K562 (cell line): ENCODE measurements around the gene HEXIM1. TPM values are rescaled to one million over a fixed set of nuclear protein-coding genes. Genes with fewer than 3 reads are reported as not detected.
A peak's percentile ranks its signal among the peaks of the same experiment; 100 is the strongest.

Experiments
- DDX20 ChIP-seq: fragments of 450-650 bp; IDR thresholded peaks from 2 replicates; pipeline ENCODE4 v1.6.1; 2016; ENCODE audit warnings: missing genetic modification characterization, low read depth, mild to moderate bottlenecking, missing compliant biosample characterization, moderate library complexity
- DIDO1 ChIP-seq: fragments of 450-650 bp; IDR thresholded peaks from 2 replicates; pipeline ENCODE4 v1.6.1; 2016; ENCODE audit warnings: low read depth, missing biosample characterization, missing genetic modification characterization
- EGR1 ChIP-seq: fragments of 450-650 bp; conservative IDR thresholded peaks from 2 replicates; pipeline ENCODE4 v1.6.1; 2017; ENCODE audit warnings: mild to moderate bottlenecking
- ERF ChIP-seq: fragments of 450-650 bp; formaldehyde crosslinking; IDR thresholded peaks from 2 replicates; pipeline ENCODE4 v1.4.0; 2020; ENCODE audit warnings: mild to moderate bottlenecking, mixed read lengths
- FOXJ3 ChIP-seq: sonication (generic); formaldehyde crosslinking; IDR thresholded peaks from 2 replicates; pipeline ENCODE4 v1.4.0; 2020; ENCODE audit warnings: mild to moderate bottlenecking, missing genetic modification reagents
- HMG20A ChIP-seq: fragments of 450-650 bp; formaldehyde crosslinking; conservative IDR thresholded peaks from 2 replicates; pipeline ENCODE4 v1.4.0; 2020; ENCODE audit warnings: mild to moderate bottlenecking, mixed read lengths
- KLF6 ChIP-seq: fragments of 250-450 bp; sonication (Bioruptor Pico); IDR thresholded peaks from 2 replicates; pipeline ENCODE4 v1.4.0; 2020; ENCODE audit warnings: mild to moderate bottlenecking, moderate library complexity, borderline replicate concordance
- LARP7 ChIP-seq: fragments of 450-650 bp; IDR thresholded peaks from 2 replicates; pipeline ENCODE4 v1.6.1; 2016
- NFE2L1 ChIP-seq: fragments of 450-650 bp; IDR thresholded peaks from 2 replicates; pipeline ENCODE4 v1.6.1; 2016; ENCODE audit warnings: missing genetic modification characterization, low read depth, mild to moderate bottlenecking, missing compliant biosample characterization, moderate library complexity, borderline replicate concordance
- THRAP3 ChIP-seq: fragments of 450-650 bp; IDR thresholded peaks from 2 replicates; pipeline ENCODE4 v1.6.1; 2016; ENCODE audit warnings: mild to moderate bottlenecking, inconsistent platforms, borderline replicate concordance
- YY1 ChIP-seq, 3 experiments: IDR thresholded peaks; 2 replicates each; pipeline ENCODE4 v1.6.1; 2011; ENCODE audit warnings: low read length in 2 of 3, mild to moderate bottlenecking in 2 of 3, moderate library complexity in 2 of 3, borderline replicate concordance in 1 of 3, control low read depth in 1 of 3, low read depth in 1 of 3; ENCODE audit not compliant: insufficient read depth in 3 of 3, insufficient replicate concordance in 2 of 3, control insufficient read depth in 1 of 3, insufficient read length in 1 of 3; ENCODE audit errors: extremely low read depth in 1 of 3
- ZNF24 ChIP-seq: fragments of 450-650 bp; IDR thresholded peaks from 2 replicates; pipeline ENCODE4 v1.6.1; 2016
- ZNF766 ChIP-seq: fragments of 200-800 bp; sonication (Bioruptor generic); conservative IDR thresholded peaks from 2 replicates; pipeline ENCODE4 v1.6.1; 2016; ENCODE audit warnings: missing genetic modification characterization, missing compliant biosample characterization
- polyA plus RNA-seq, 8 experiments: library from polyadenylated mRNA; depleted of rRNA in 4 of 8; stranded (reverse) in 5 of 8; unstranded in 3 of 8; fragments of >200 nt; fragmentation: Nextera tagmentation in 2 of 8; fragmentation: Illumina TruSeq in 1 of 8; extraction: Ambion mirVana in 2 of 8; extraction: Trizol in 1 of 8; gene quantifications; 2 replicates each; pipeline versions ENCODE4 v1.2.1 to v1.2.3, GENCODE V29; 2011 to 2014; ENCODE audit warnings: inconsistent platforms in 1 of 8, missing spikeins in 1 of 8
- total RNA-seq, 7 experiments: library from RNA; depleted of rRNA in 6 of 7; stranded (reverse); fragments of >200 nt in 6 of 7; fragmentation: Illumina TruSeq in 2 of 7; extraction: Trizol in 2 of 7; gene quantifications; 2 replicates each; pipeline versions ENCODE4 v1.2.1 to v1.2.3, GENCODE V29; 2011 to 2021; ENCODE audit warnings: low replicate concordance in 1 of 7
- TF ChIP-seq, protein P1 (sequence below): sonication (generic); formaldehyde crosslinking; IDR thresholded peaks from 2 replicates; pipeline ENCODE4 v1.8.0; 2022; ENCODE audit warnings: mild to moderate bottlenecking, missing genetic modification reagents
- TF ChIP-seq, protein P2 (sequence below): fragments of 450-650 bp; formaldehyde crosslinking; IDR thresholded peaks from 2 replicates; pipeline ENCODE4 v1.4.0; 2022; ENCODE audit warnings: missing genetic modification characterization
- TF ChIP-seq, protein P3 (sequence below): IDR thresholded peaks from 2 replicates; pipeline ENCODE4 v1.6.1; 2012; ENCODE audit warnings: low read depth, low read length, improper control_type of control experiment, borderline replicate concordance
- TF ChIP-seq, protein P4 (sequence below): fragments of 450-650 bp; IDR thresholded peaks from 2 replicates; pipeline ENCODE4 v1.6.1; 2018; ENCODE audit warnings: mild to moderate bottlenecking, low read depth; ENCODE audit not compliant: partially characterized antibody

Gene HEXIM1
- total and polyA plus RNA-seq, 9 of the 15 experiments (the other 6 are each of a cell fraction or from before 2014, with no cell fraction given) = 1.4 to 28.3 (median 9.1) TPM

DNA sequence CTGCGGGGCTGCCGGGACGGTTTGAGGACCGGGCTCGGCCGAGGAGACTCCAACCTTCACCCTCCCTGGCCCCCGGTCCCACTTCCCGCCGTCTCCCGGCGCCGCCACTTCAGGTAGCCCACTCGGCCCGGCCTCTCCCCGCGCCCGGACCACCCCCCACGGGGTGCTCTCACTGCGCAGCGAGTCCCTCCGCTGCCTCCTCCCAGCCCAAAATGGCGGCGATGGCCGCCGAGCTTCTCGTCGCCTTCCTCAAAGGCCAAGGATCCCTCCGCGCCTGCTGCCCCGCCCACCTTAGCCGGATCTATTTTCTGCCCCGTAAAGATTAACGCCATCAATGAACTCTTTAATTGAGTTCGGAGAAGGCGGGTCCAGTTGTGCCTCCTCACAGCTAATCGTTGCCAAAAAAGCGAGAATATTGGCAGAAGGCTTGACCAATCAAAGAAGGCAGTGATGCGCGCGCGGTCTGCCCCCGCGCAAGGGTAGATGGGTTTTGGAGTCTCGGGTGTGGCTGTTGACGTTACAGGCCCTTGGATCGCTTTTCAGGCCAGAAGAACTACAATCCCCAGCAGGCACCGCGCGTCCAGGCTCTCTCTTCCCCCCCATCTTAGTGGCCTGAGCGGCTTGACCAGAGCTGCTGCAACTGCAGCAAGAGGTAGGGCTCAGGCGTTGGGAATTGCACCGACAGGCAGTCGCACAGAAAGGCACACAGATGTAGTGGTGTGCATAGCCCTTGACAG lies 13.2 kb downstream of the HEXIM1 start, which contains the start of gene HEXIM2 (continued):
- TF ChIP-seq ZNF24 (no peak), NFE2L1 (tag) (no peak), HMG20A (CRISPR knock-in tag) (no peak), YY1 (IDR thresholded peaks at IDR 0.05; ENCODE audit: borderline replicate concordance in 1 of 3, control insufficient read depth in 1 of 3, extremely low read depth in 1 of 3, insufficient read depth in 3 of 3, insufficient read length in 1 of 3, insufficient replicate concordance in 2 of 3, low read depth in 1 of 3, low read length in 2 of 3) (peak; percentile 94 to 98 (median 97)), DDX20 (tag) (no peak), FOXJ3 (no peak), ZNF766 (CRISPR knock-in tag) (peak; percentile 71; the same call in 1 of the 2 replicates), ERF (CRISPR knock-in tag) (peak; percentile 16; the same call in 1 of the 2 replicates), DIDO1 (tag) (no peak), THRAP3 (no peak), LARP7 (peak; percentile 66; the same call in 1 of the 2 replicates), KLF6 (CRISPR knock-in tag) (0 out of 2 replicates have a peak, but pooled peaks have one; percentile 16), EGR1 (peak; percentile 71)
- TF ChIP-seq, protein P1, sequence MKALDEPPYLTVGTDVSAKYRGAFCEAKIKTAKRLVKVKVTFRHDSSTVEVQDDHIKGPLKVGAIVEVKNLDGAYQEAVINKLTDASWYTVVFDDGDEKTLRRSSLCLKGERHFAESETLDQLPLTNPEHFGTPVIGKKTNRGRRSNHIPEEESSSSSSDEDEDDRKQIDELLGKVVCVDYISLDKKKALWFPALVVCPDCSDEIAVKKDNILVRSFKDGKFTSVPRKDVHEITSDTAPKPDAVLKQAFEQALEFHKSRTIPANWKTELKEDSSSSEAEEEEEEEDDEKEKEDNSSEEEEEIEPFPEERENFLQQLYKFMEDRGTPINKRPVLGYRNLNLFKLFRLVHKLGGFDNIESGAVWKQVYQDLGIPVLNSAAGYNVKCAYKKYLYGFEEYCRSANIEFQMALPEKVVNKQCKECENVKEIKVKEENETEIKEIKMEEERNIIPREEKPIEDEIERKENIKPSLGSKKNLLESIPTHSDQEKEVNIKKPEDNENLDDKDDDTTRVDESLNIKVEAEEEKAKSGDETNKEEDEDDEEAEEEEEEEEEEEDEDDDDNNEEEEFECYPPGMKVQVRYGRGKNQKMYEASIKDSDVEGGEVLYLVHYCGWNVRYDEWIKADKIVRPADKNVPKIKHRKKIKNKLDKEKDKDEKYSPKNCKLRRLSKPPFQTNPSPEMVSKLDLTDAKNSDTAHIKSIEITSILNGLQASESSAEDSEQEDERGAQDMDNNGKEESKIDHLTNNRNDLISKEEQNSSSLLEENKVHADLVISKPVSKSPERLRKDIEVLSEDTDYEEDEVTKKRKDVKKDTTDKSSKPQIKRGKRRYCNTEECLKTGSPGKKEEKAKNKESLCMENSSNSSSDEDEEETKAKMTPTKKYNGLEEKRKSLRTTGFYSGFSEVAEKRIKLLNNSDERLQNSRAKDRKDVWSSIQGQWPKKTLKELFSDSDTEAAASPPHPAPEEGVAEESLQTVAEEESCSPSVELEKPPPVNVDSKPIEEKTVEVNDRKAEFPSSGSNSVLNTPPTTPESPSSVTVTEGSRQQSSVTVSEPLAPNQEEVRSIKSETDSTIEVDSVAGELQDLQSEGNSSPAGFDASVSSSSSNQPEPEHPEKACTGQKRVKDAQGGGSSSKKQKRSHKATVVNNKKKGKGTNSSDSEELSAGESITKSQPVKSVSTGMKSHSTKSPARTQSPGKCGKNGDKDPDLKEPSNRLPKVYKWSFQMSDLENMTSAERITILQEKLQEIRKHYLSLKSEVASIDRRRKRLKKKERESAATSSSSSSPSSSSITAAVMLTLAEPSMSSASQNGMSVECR (CRISPR knock-in tag) = peak; percentile 90
- TF ChIP-seq, protein P2, sequence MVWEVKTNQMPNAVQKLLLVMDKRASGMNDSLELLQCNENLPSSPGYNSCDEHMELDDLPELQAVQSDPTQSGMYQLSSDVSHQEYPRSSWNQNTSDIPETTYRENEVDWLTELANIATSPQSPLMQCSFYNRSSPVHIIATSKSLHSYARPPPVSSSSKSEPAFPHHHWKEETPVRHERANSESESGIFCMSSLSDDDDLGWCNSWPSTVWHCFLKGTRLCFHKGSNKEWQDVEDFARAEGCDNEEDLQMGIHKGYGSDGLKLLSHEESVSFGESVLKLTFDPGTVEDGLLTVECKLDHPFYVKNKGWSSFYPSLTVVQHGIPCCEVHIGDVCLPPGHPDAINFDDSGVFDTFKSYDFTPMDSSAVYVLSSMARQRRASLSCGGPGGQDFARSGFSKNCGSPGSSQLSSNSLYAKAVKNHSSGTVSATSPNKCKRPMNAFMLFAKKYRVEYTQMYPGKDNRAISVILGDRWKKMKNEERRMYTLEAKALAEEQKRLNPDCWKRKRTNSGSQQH (CRISPR knock-in tag) = no peak; the same call in 1 of the 2 replicates
- TF ChIP-seq, protein P3, sequence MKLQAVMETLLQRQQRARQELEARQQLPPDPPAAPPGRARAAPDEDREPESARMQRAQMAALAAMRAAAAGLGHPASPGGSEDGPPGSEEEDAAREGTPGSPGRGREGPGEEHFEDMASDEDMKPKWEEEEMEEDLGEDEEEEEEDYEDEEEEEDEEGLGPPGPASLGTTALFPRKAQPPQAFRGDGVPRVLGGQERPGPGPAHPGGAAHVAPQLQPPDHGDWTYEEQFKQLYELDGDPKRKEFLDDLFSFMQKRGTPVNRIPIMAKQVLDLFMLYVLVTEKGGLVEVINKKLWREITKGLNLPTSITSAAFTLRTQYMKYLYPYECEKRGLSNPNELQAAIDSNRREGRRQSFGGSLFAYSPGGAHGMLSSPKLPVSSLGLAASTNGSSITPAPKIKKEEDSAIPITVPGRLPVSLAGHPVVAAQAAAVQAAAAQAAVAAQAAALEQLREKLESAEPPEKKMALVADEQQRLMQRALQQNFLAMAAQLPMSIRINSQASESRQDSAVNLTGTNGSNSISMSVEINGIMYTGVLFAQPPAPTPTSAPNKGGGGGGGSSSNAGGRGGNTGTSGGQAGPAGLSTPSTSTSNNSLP = peak; percentile 99
- TF ChIP-seq, protein P4, sequence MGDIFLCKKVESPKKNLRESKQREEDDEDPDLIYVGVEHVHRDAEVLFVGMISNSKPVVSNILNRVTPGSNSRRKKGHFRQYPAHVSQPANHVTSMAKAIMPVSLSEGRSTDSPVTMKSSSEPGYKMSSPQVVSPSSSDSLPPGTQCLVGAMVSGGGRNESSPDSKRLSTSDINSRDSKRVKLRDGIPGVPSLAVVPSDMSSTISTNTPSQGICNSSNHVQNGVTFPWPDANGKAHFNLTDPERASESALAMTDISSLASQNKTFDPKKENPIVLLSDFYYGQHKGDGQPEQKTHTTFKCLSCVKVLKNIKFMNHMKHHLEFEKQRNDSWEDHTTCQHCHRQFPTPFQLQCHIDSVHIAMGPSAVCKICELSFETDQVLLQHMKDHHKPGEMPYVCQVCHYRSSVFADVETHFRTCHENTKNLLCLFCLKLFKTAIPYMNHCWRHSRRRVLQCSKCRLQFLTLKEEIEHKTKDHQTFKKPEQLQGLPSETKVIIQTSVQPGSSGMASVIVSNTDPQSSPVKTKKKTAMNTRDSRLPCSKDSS = no peak
